MM.1S (cell line): ENCODE results near the gene ATP2A3.

Experiments used
- DNase-seq: peaks from one replicate; pipeline ENCODE4 v3.0.0-alpha.2; 2015
- H2AFZ ChIP-seq: fragments of 300-600 bp; sonication (generic); 2 replicates; pipeline ENCODE4 v1.6.0; 2016; ENCODE audit warnings: antibody characterized with exemption, low read length
- H3F3A ChIP-seq: fragments of 300-600 bp; sonication (generic); 2 replicates; pipeline ENCODE4 v1.6.1; 2016; ENCODE audit warnings: mild to moderate bottlenecking, antibody characterized with exemption, low read length, moderate library complexity, mixed read lengths; ENCODE audit not compliant: insufficient read depth
- H3K27ac ChIP-seq: fragments of 300-600 bp; sonication (generic); 2 replicates; pipeline ENCODE4 v1.5.1; 2016; ENCODE audit warnings: mild to moderate bottlenecking, low read length
- H3K27me3 ChIP-seq: fragments of 300-600 bp; sonication (generic); replicated peaks from 2 replicates; pipeline ENCODE4 v1.6.0; 2016; ENCODE audit warnings: low read length; ENCODE audit not compliant: insufficient read depth
- H3K36me3 ChIP-seq: fragments of 300-600 bp; sonication (generic); replicated peaks from 2 replicates; pipeline ENCODE4 v1.6.1; 2016; ENCODE audit warnings: mild to moderate bottlenecking, low read length, mixed read lengths; ENCODE audit not compliant: insufficient read depth
- H3K4me1 ChIP-seq: fragments of 300-600 bp; sonication (generic); 2 replicates; pipeline ENCODE4 v1.6.1; 2016; ENCODE audit warnings: low read length, mixed read lengths
- H3K4me2 ChIP-seq: fragments of 300-600 bp; sonication (generic); 2 replicates; pipeline ENCODE4 v1.6.0; 2016; ENCODE audit warnings: low read depth, low read length
- H3K4me3 ChIP-seq: fragments of 300-600 bp; sonication (generic); 2 replicates; pipeline ENCODE4 v1.5.1; 2016; ENCODE audit warnings: low read length, mixed read lengths
- H3K79me2 ChIP-seq: fragments of 300-600 bp; sonication (generic); 2 replicates; pipeline ENCODE4 v1.6.1; 2016; ENCODE audit warnings: mixed run types, low read length, mixed read lengths
- H3K9ac ChIP-seq: fragments of 300-600 bp; sonication (generic); 2 replicates; pipeline ENCODE4 v1.6.1; 2016; ENCODE audit warnings: low read length, mixed read lengths
- H3K9me2 ChIP-seq: fragments of 300-600 bp; sonication (generic); replicated peaks from 2 replicates; pipeline ENCODE4 v1.6.1; 2016; ENCODE audit warnings: mild to moderate bottlenecking, low read length, mixed read lengths; ENCODE audit not compliant: insufficient read depth
- H3K9me3 ChIP-seq: fragments of 300-600 bp; sonication (generic); replicated peaks from 2 replicates; pipeline ENCODE4 v1.6.1; 2016; ENCODE audit warnings: mild to moderate bottlenecking, low read length, mixed read lengths; ENCODE audit not compliant: insufficient read depth
- H4K20me1 ChIP-seq: fragments of 300-600 bp; sonication (generic); 2 replicates; pipeline ENCODE4 v1.6.1; 2016; ENCODE audit warnings: mild to moderate bottlenecking, low read length, moderate library complexity, mixed read lengths; ENCODE audit not compliant: insufficient read depth
- CTCF ChIP-seq: fragments of 300-600 bp; sonication (generic); IDR thresholded peaks from 2 replicates; pipeline ENCODE4 v1.5.1; 2016; ENCODE audit warnings: antibody characterized with exemption, low read length, mixed read lengths
- EZH2 ChIP-seq: fragments of 300-600 bp; sonication (generic); optimal IDR thresholded peaks from 2 replicates; pipeline ENCODE3; 2017; ENCODE audit warnings: low read depth, mild to moderate bottlenecking, antibody characterized with exemption, low read length, mixed read lengths
- EZH2phosphoT487 ChIP-seq: fragments of 300-600 bp; sonication (generic); IDR thresholded peaks from 2 replicates; pipeline ENCODE4 v1.6.1; 2018; ENCODE audit warnings: antibody characterized with exemption, low read length

Gene ATP2A3

GRCh38 chr17:3915581-3915994, 48.6 kb downstream of the ATP2A3 start:
- TF ChIP-seq CTCF (no peak), EZH2 (no peak), EZH2phosphoT487 (no peak)
- H3K79me2 ChIP-seq: peaks cover 40% of the 10 kb centered on the region
- peak; percentile 36 for DNase-seq
- H2AFZ ChIP-seq: no peak overlapping the region; the same call in 1 of the 2 replicates
- H3K36me3 ChIP-seq: no peaks in the 10 kb centered on the region
- no peaks in the 10 kb centered on the region for H3K27me3 ChIP-seq
- peaks cover 39% of the 10 kb centered on the region for H3F3A ChIP-seq
- no peaks in the 10 kb centered on the region for H3K9me2 ChIP-seq
- H3K27ac ChIP-seq: peak overlapping the region; percentile 96
- H3K9ac ChIP-seq: peak overlapping the region; percentile 95
- no peaks in the 10 kb centered on the region for H4K20me1 ChIP-seq
- peak overlapping the region; percentile 96 for H3K4me2 ChIP-seq
- H3K4me3 ChIP-seq: peak overlapping the region; percentile 83
- H3K9me3 ChIP-seq: no peaks in the 10 kb centered on the region
- peaks cover 28% of the 10 kb centered on the region for H3K4me1 ChIP-seq

- Histone ChIP-seq H3K4me2 (peak overlapping the region; percentile 96), H3K36me3 (no peaks in the 10 kb centered on the region), H3K79me2 (peaks cover 49% of the 10 kb centered on the region), H3K4me1 (peaks cover 31% of the 10 kb centered on the region), H3K4me3 (peak overlapping the region; percentile 83), H3K9me2 (no peaks in the 10 kb centered on the region), H3K9me3 (no peaks in the 10 kb centered on the region), H2AFZ (peak overlapping the region; percentile 14; the same call in 1 of the 2 replicates), H3K27ac (peak overlapping the region; percentile 96), H4K20me1 (no peaks in the 10 kb centered on the region), H3K9ac (peak overlapping the region; percentile 95), H3F3A (peaks cover 43% of the 10 kb centered on the region), H3K27me3 (no peaks in the 10 kb centered on the region)
- TF ChIP-seq EZH2 (no peak), CTCF (no peak), EZH2phosphoT487 (no peak)
- peak; percentile 82 for DNase-seq
Observed at GRCh38 chr17:3914312-3914670, 49.9 kb downstream of the ATP2A3 start.

GRCh38 chr17:3913531-3914311, 50.5 kb downstream of the ATP2A3 start:
- Histone ChIP-seq H4K20me1 (no peaks in the 10 kb centered on the region), H3K27ac (peak overlapping the region; percentile 96), H3K36me3 (no peaks in the 10 kb centered on the region), H3K27me3 (no peaks in the 10 kb centered on the region), H3F3A (peaks cover 40% of the 10 kb centered on the region), H3K79me2 (peaks cover 50% of the 10 kb centered on the region), H3K9ac (peak overlapping the region; percentile 95), H2AFZ (peak overlapping the region; percentile 14; the same call in 1 of the 2 replicates), H3K9me3 (no peaks in the 10 kb centered on the region), H3K4me3 (peak overlapping the region; percentile 83), H3K4me2 (peak overlapping the region; percentile 96), H3K9me2 (no peaks in the 10 kb centered on the region), H3K4me1 (peaks cover 31% of the 10 kb centered on the region)
- DNase-seq: peak; percentile 83
- TF ChIP-seq CTCF (peak; percentile 98), EZH2phosphoT487 (no peak)
